ENCODE measurements around the gene ARIH1. TPM values are rescaled to one million over a fixed set of nuclear protein-coding genes. Genes with fewer than 3 reads are reported as not detected.

The ARIH1 gene
- total RNA-seq, 1 experiment from 2014 or later, result 192 TPM

GRCh38 chr15:72486144-72486543, 12.0 kb downstream of the ARIH1 start:
- POLR2A ChIA-PET, result no interaction called here

GRCh38 chr15:72487070-72487797, 13.1 kb downstream of the ARIH1 start:
- POLR2A ChIA-PET, result interaction anchor here (0.6 kb wide), 1 partner anchor 38 kb away, joined by 5 read pairs; no protein-coding TSS in a partner anchor
- ATAC-seq, result no peak
- CTCF ChIA-PET, result no interaction called here

More at GRCh38 chr15:72486144-72486543, 12.0 kb downstream of the ARIH1 start:
- H3K4me1 ChIP-seq (ENCODE audit: control insufficient read depth, insufficient read depth, low read length), result peaks cover 17% of the 10 kb centered on the region
- intact Hi-C loops (cut with micrococcal nuclease; ENCODE audit: unreplicated experiment) (no loop called here), in situ Hi-C loops (cut with HindIII; ENCODE audit: low pct_unique_long_range_greater_than_20kb, low sequenced_read_pairs) (loop anchor here (10.0 kb wide), 1 partner anchor 49 kb away; no protein-coding TSS in a partner anchor)
- DNase-seq (ENCODE audit: low read depth, low spot score) (no peak), ATAC-seq (no peak)
- H3K9me3 ChIP-seq (ENCODE audit: control insufficient read depth, insufficient read depth, low read depth, low read length), result no peaks in the 10 kb centered on the region
- no peak overlapping the region for H3K27ac ChIP-seq (ENCODE audit: low read length)
- BruUV-seq (replicated peaks), result no TSS peak
- no peaks in the 10 kb centered on the region for H3K36me3 ChIP-seq (ENCODE audit: control insufficient read depth, insufficient read depth, low read length)
- TF ChIP-seq REST (IDR thresholded peaks at IDR 0.05; ENCODE audit: insufficient read depth in 1 of 2, low read depth in 2 of 2, low read length in 1 of 2) (no peak), POLR2AphosphoS5 (IDR thresholded peaks at IDR 0.05; ENCODE audit: low read depth, low read length) (no peak), SIN3A (IDR thresholded peaks at IDR 0.05; ENCODE audit: borderline replicate concordance, insufficient read depth, low read depth, low read length) (no peak), CTCF (IDR thresholded peaks at IDR 0.05) (no peak), TCF7L2 (IDR thresholded peaks at IDR 0.05; ENCODE audit: low read depth, low read length) (no peak)
- H3K4me3 ChIP-seq (ENCODE audit: low read depth in 2 of 2, low read length in 2 of 2), result no peak overlapping the region
- H3K27me3 ChIP-seq (ENCODE audit: control insufficient read depth, insufficient read depth, low read length), result no peaks in the 10 kb centered on the region
- CTCF ChIA-PET, result no interaction called here

More at GRCh38 chr15:72487070-72487797, 13.1 kb downstream of the ARIH1 start:
- BruUV-seq (replicated peaks), result no TSS peak
- no peak for DNase-seq (ENCODE audit: low read depth, low spot score)
- no peaks in the 10 kb centered on the region for H3K36me3 ChIP-seq (ENCODE audit: control insufficient read depth, insufficient read depth, low read length)
- H3K4me1 ChIP-seq (ENCODE audit: control insufficient read depth, insufficient read depth, low read length), result peaks cover 17% of the 10 kb centered on the region
- TF ChIP-seq TCF7L2 (IDR thresholded peaks at IDR 0.05; ENCODE audit: low read depth, low read length) (no peak), POLR2AphosphoS5 (IDR thresholded peaks at IDR 0.05; ENCODE audit: low read depth, low read length) (no peak), CTCF (IDR thresholded peaks at IDR 0.05) (no peak), SIN3A (IDR thresholded peaks at IDR 0.05; ENCODE audit: borderline replicate concordance, insufficient read depth, low read depth, low read length) (no peak), REST (IDR thresholded peaks at IDR 0.05; ENCODE audit: insufficient read depth in 1 of 2, low read depth in 2 of 2, low read length in 1 of 2) (no peak)
- no peaks in the 10 kb centered on the region for H3K27me3 ChIP-seq (ENCODE audit: control insufficient read depth, insufficient read depth, low read length)
- H3K4me3 ChIP-seq (ENCODE audit: low read depth in 2 of 2, low read length in 2 of 2), result no peak overlapping the region
- H3K9me3 ChIP-seq (ENCODE audit: control insufficient read depth, insufficient read depth, low read depth, low read length), result no peaks in the 10 kb centered on the region
- H3K27ac ChIP-seq (ENCODE audit: low read length), result no peak overlapping the region
- intact Hi-C loops (cut with micrococcal nuclease; ENCODE audit: unreplicated experiment), result no loop called here
- in situ Hi-C loops (cut with HindIII; ENCODE audit: low pct_unique_long_range_greater_than_20kb, low sequenced_read_pairs), result loop anchor here (10.0 kb wide), 1 partner anchor 48 kb away; no protein-coding TSS in a partner anchor

Data from Panc1 (cell line).